GM12872 (cell line): Measurements from ENCODE around the gene ANKRD17.

ENCODE experiments used
- CTCF ChIP-seq: IDR thresholded peaks from 3 replicates; pipeline ENCODE4 v1.5.1; 2011; ENCODE audit warnings: low read depth, mild to moderate bottlenecking, low read length, moderate library complexity; ENCODE audit not compliant: insufficient read depth

Gene ANKRD17

GRCh38 chr4:73189274-73189810, 69.3 kb downstream of the ANKRD17 start:
- no peak for TF ChIP-seq CTCF

GRCh38 chr4:73187325-73187724, 71.3 kb downstream of the ANKRD17 start:
- no peak for TF ChIP-seq CTCF

- TF ChIP-seq CTCF: no peak
These were observed 72.7 kb downstream of the ANKRD17 start for GRCh38 chr4:73185903-73186302.

- TF ChIP-seq CTCF: no peak
These were observed 77.4 kb downstream of the ANKRD17 start for GRCh38 chr4:73181231-73181630.

- no peak for TF ChIP-seq CTCF
These were observed 80.2 kb downstream of the ANKRD17 start for GRCh38 chr4:73178389-73178788.

- no peak for TF ChIP-seq CTCF
These were observed 86.4 kb downstream of the ANKRD17 start for GRCh38 chr4:73172161-73172560.

- TF ChIP-seq CTCF: no peak
These were observed 87.9 kb downstream of the ANKRD17 start for GRCh38 chr4:73170518-73171198.
